NCI-H748 (cell line): ENCODE measurements around the gene FIBCD1.

Experiments used
- DNase-seq: peaks from one replicate; lab custom pipeline; 2025; ENCODE audit not compliant: unreplicated experiment; lab: John Stamatoyannopoulos, UW

Gene FIBCD1

GRCh38 chr9:130923611-130924447 lies 15.2 kb downstream of the FIBCD1 start:
- no peak for DNase-seq

- no peak for DNase-seq
Observed at GRCh38 chr9:130922893-130923610, 16.0 kb downstream of the FIBCD1 start.

GRCh38 chr9:130921989-130922892 lies 16.8 kb downstream of the FIBCD1 start:
- DNase-seq: no peak

GRCh38 chr9:130921300-130921988 lies 17.6 kb downstream of the FIBCD1 start:
- no peak for DNase-seq

GRCh38 chr9:130920762-130921299 lies 18.2 kb downstream of the FIBCD1 start:
- no peak for DNase-seq

- no peak for DNase-seq
Observed at GRCh38 chr9:130920233-130920632, 18.8 kb downstream of the FIBCD1 start.

- no peak for DNase-seq
Observed at GRCh38 chr9:130919559-130920145, 19.4 kb downstream of the FIBCD1 start.

GRCh38 chr9:130918826-130919558 lies 20.1 kb downstream of the FIBCD1 start:
- DNase-seq: no peak

- DNase-seq: no peak
Observed at GRCh38 chr9:130918101-130918825, 20.8 kb downstream of the FIBCD1 start.

GRCh38 chr9:130917168-130917960 lies 21.7 kb downstream of the FIBCD1 start:
- no peak for DNase-seq

GRCh38 chr9:130915096-130915447 lies 24.0 kb downstream of the FIBCD1 start:
- no peak for DNase-seq

- no peak for DNase-seq
Observed at GRCh38 chr9:130914417-130915095, 24.5 kb downstream of the FIBCD1 start.

- DNase-seq: no peak
Observed at GRCh38 chr9:130913599-130914416, 25.2 kb downstream of the FIBCD1 start.

- DNase-seq: no peak
Observed at GRCh38 chr9:130912932-130913598, 26.0 kb downstream of the FIBCD1 start.

- no peak for DNase-seq
Observed at GRCh38 chr9:130911254-130912049, 27.6 kb downstream of the FIBCD1 start.
